CD4-positive, alpha-beta T cell treated with Interleukin-1 beta for 1 hour (primary cell): ENCODE measurements around the gene HBA2.
"Not testable (repeated sequence)": the region's sequence is repeated elsewhere in the genome, so short reads cannot be mapped to it uniquely, and the experiment has no call there.

Source experiments
- DNase-seq, 2 donors: peaks; one replicate each; pipeline ENCODE4 v3.0.0-alpha.2; 2020 to 2022

The HBA2 gene

GRCh38 chr16:172374-172941, at the start of gene HBA2:
Gene HBA2, plus strand, starts transcription at chr16:172876. Its CDS starts 37 bp downstream, at chr16:172913.
- not testable (repeated sequence) for DNase-seq

GRCh38 chr16:123558-124350, 48.9 kb upstream of the HBA2 start:
- DNase-seq, result peak; percentile 23 to 34

GRCh38 chr16:125011-125410, 47.7 kb upstream of the HBA2 start:
- no peak for DNase-seq

- DNase-seq, result no peak
Observed at GRCh38 chr16:129075-129474, 43.6 kb upstream of the HBA2 start.

GRCh38 chr16:130533-131173, 42.0 kb upstream of the HBA2 start:
- DNase-seq, result no peak

GRCh38 chr16:132120-132519, 40.6 kb upstream of the HBA2 start:
- no peak for DNase-seq

GRCh38 chr16:133716-134115, 39.0 kb upstream of the HBA2 start:
- no peak for DNase-seq

- DNase-seq, result peak in 1 of 2 donors; percentile 28
Observed at GRCh38 chr16:138049-138417, 34.6 kb upstream of the HBA2 start.

- no peak for DNase-seq
Observed at GRCh38 chr16:140175-140857, 32.4 kb upstream of the HBA2 start.

- DNase-seq, result no peak
Observed at GRCh38 chr16:142405-142967, 30.2 kb upstream of the HBA2 start.

GRCh38 chr16:143047-143446, 29.6 kb upstream of the HBA2 start:
- no peak for DNase-seq

GRCh38 chr16:143456-143855, 29.2 kb upstream of the HBA2 start:
- DNase-seq, result no peak

- no peak for DNase-seq
Observed at GRCh38 chr16:144797-145252, 27.9 kb upstream of the HBA2 start.

GRCh38 chr16:146646-147045, 26.0 kb upstream of the HBA2 start:
- no peak for DNase-seq

GRCh38 chr16:149024-149660, 23.5 kb upstream of the HBA2 start:
- DNase-seq, result no peak

GRCh38 chr16:152141-153128, 20.2 kb upstream of the HBA2 start, which contains the start of gene HBZ:
Gene HBZ, plus strand, starts transcription at chr16:152644. Its CDS starts 266 bp downstream, at chr16:152910.
- no peak for DNase-seq

GRCh38 chr16:153129-153521, 19.6 kb upstream of the HBA2 start:
- DNase-seq, result not testable (repeated sequence)

- DNase-seq, result not testable (repeated sequence)
Observed at GRCh38 chr16:153550-154216, 19.0 kb upstream of the HBA2 start.

- DNase-seq, result peak; percentile 7 to 15
Observed at GRCh38 chr16:154217-155030, 18.3 kb upstream of the HBA2 start.

- DNase-seq, result no peak
Observed at GRCh38 chr16:155031-155398, 17.7 kb upstream of the HBA2 start.
